NCI-H2196 (cell line): ENCODE data around the gene CD226.

ENCODE experiments used
- DNase-seq: peaks from one replicate; lab custom pipeline; 2025; ENCODE audit not compliant: unreplicated experiment; lab: John Stamatoyannopoulos, UW

The CD226 gene

GRCh38 chr18:69820538-69820937 is 127.1 kb downstream of the CD226 start:
- no peak for DNase-seq

- no peak for DNase-seq
These were observed 128.2 kb downstream of the CD226 start for GRCh38 chr18:69819460-69819859.

GRCh38 chr18:69817335-69817940 is 130.2 kb downstream of the CD226 start:
- DNase-seq: no peak

GRCh38 chr18:69814861-69815385 is 132.8 kb downstream of the CD226 start:
- DNase-seq: no peak

- DNase-seq: no peak
These were observed 134.1 kb downstream of the CD226 start for GRCh38 chr18:69813559-69813958.

GRCh38 chr18:69808399-69808798 is 139.3 kb downstream of the CD226 start:
- DNase-seq: no peak

- no peak for DNase-seq
These were observed 142.7 kb downstream of the CD226 start for GRCh38 chr18:69804776-69805501.
